Upper lobe of left lung (tissue), 4 donors: Measurements from ENCODE around the gene ZNF629.

Experiments used
- EP300 ChIP-seq, 4 donors: sonication (generic); formaldehyde crosslinking; IDR thresholded peaks; one replicate each; pipeline ENCODE4 v1.5.1; 2017; ENCODE audit warnings: antibody characterized with exemption in 4 of 4, control low read depth in 2 of 4
- POLR2A ChIP-seq, 4 donors: fragments of 450-650 bp; IDR thresholded peaks; one replicate each; pipeline ENCODE4 v1.5.1; 2016 to 2017; ENCODE audit warnings: antibody characterized with exemption in 4 of 4, mild to moderate bottlenecking in 2 of 4
- POLR2AphosphoS5 ChIP-seq, 2 donors: sonication (generic); formaldehyde crosslinking; IDR thresholded peaks; one replicate each; pipeline ENCODE4 v1.5.1; 2017; ENCODE audit warnings: antibody characterized with exemption in 2 of 2
- TF ChIP-seq, protein P1 (sequence below), 6 experiments: fragments of 450-650 bp in 4 of 6; fragments of 200-600 bp in 2 of 6; sonication (generic) in 2 of 6; IDR thresholded peaks; one replicate each; pipeline ENCODE4 v1.5.1; 2016 to 2019; ENCODE audit warnings: antibody characterized with exemption in 6 of 6

DNA sequence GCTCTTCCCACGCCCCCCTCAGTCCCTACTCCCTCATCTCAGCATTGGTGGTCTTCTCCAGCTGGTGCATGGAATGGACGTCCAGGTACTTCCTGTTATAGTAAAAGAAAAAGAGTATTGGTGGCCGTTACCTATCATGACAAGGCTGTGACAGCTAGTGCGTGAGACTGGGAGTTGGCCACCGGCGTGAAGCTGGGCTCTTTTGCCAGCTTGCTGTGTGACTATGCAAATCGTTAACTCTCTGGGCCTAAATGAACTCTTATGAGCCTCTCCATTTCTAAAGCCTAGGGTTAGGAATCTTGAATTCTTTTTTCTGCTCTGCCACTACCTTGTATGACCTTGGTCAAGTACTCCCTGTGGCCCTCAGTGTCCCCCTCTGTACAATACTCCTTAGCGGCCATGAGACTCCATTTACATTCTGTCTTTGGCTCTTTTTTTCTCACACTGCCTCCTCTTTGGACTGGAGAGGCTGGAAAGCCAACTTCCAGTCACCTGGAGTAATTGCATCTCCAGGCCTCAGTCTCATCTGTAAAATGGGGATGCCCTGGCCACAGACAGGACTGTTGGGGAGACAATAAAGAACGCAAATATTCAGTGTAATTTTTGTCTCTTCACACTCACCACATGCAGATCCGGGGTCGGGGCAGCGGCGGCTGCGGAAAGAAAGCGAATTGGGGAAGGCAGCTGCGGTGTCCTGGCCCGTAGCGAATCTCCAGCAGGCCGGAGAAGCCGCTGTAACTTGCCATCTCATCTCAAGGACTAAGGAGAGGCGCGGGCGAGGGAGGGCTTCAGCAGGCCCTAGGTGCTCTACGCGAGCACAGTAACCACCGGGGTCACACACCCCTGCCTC is 26.2 kb downstream of the ZNF629 start:
- no peak for TF ChIP-seq POLR2AphosphoS5 (IDR thresholded peaks at IDR 0.05)
- TF ChIP-seq POLR2A (IDR thresholded peaks at IDR 0.05) = no peak
- TF ChIP-seq, protein P1, sequence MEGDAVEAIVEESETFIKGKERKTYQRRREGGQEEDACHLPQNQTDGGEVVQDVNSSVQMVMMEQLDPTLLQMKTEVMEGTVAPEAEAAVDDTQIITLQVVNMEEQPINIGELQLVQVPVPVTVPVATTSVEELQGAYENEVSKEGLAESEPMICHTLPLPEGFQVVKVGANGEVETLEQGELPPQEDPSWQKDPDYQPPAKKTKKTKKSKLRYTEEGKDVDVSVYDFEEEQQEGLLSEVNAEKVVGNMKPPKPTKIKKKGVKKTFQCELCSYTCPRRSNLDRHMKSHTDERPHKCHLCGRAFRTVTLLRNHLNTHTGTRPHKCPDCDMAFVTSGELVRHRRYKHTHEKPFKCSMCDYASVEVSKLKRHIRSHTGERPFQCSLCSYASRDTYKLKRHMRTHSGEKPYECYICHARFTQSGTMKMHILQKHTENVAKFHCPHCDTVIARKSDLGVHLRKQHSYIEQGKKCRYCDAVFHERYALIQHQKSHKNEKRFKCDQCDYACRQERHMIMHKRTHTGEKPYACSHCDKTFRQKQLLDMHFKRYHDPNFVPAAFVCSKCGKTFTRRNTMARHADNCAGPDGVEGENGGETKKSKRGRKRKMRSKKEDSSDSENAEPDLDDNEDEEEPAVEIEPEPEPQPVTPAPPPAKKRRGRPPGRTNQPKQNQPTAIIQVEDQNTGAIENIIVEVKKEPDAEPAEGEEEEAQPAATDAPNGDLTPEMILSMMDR (IDR thresholded peaks at IDR 0.05) = no peak
- no peak for TF ChIP-seq EP300 (IDR thresholded peaks at IDR 0.05)
